GM19452 (cell line): Measurements from ENCODE around the gene ISY1.
"Not testable (repeated sequence)": the region's sequence is repeated elsewhere in the genome, so short reads cannot be mapped to it uniquely, and the experiment has no call there.

Source experiments
- ATAC-seq: cut with Tn5 transposase; IDR thresholded peaks from one replicate; pipeline ENCODE4 v1.9.1; 2021; ENCODE audit not compliant: unreplicated experiment

Gene ISY1

GRCh38 chr3:129160891-129161859, at the start of gene ISY1:
TSS of gene ISY1 (minus strand) at chr3:129161063. CDS start at chr3:129160975, 88 bp downstream.
- peak; percentile 80 for ATAC-seq

DNA sequence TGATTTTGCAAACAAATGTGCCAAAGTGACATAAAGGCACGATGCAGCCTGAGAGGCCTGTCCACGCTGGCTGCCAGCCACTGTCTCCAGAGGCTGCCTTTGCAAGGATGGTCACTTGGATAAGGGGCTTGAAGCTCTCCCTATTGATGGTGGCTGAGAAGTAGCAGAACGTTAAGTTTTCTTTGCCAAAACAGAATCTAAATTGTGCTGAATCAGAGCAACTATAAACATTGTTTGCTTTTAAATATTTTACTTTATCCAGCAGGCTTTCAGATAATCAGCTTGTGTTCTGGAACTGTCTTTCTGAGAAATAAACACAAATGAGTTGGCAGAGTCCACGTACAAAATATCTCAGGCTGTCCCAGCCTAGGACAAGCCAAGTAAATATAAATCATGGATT, 46.6 kb upstream of the ISY1 start:
- no peak for ATAC-seq

DNA sequence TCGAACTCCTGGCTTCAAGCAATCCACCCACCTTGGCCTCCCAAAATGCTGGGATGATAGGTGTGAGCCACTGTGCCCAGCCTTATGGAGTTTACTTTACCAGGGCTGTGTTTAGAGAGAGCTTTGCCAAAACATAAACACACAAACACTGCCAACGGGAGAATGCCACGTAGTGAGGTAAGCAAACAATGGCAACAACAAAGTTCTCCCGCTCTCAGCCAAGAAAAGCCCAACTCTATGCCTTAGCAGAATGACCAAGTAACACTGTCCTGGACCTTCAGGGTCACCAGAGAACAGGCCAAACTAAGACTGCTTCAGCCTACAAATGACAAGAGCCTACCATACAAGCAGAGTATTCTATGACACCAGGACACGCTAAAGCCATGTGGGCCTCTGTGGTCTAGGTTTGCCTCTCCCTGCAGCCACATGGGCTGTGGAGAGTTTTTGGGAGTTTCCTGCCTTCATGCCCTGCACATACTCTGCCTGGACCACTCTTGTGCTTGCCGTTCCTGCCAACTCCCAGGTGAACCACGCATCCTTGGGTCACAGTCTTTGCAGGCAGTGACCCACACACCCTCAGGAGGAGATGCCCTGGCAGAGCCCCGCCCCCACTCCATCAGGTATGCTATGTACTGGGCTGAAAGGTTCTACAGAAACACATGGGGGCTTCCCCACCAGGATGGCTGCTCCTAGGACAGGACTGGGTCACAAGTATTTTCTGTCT, 44.4 kb upstream of the ISY1 start:
- no peak for ATAC-seq

- no peak for ATAC-seq
Measured at GRCh38 chr3:129204473-129204872, 43.6 kb upstream of the ISY1 start.

DNA sequence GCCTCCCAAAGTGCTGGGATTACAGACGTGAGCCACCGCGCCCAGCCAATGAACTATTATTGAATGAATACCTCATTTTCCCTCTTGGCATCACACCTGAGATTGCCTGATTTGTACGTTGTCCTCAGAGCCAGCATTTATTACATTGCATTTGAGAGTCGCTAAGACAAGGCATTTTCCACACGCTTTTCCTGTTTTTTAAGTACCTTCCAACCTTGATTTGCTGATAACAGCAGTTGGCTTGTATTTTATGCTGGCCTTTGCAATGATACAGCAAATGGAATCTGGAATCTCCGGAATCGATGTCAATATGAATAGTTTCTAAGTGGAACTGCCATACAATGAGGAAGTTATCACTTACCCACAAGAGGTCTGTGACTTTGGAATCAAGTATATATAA, 38.5 kb upstream of the ISY1 start:
- ATAC-seq: no peak

GRCh38 chr3:129197321-129197720, 36.5 kb upstream of the ISY1 start:
- ATAC-seq: no peak

DNA sequence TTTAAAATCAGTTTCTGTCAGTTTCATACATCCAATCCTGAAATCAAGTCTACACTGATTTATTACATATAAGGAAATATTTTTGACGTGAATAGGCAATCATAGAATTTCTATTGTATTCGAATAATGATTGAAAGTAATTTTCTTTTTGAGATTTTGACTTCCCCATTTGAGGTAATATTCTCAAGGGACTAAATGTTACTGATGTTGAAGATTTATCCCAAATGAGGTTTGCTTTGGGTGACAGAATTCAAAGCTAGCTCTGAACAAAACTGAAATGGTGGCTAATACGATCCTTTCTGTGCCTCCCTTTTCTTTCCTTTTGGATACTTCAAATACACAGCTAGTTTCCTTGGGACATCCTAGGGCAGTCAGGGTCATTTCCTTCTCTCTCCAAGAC, 35.7 kb upstream of the ISY1 start:
- ATAC-seq: no peak

DNA sequence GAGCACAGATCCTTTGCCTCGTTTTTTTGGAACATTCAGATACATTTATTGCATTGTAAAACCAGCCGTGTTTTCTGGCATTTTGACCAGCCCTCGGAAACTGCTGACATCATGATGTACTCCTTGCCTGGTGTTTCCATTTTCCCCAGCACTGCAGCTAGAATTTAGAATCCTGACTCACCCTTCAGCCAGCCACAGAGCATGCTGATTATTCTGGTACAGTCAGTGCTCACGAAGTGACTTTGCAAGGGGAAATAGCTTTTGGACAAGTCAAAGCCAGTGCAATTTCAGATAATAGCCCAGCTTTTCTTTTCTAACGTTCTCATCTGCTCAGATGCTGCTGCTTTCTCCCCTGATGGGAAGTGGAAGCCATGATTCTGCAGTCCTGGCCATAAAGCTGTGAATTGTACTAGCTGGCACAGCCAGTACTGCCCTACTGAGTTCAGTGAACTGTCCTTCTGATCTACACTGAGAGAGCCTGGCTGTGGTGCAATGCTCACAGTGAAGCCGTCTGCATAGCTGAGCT, 34.9 kb upstream of the ISY1 start:
- ATAC-seq: no peak

GRCh38 chr3:129189793-129190192, 28.9 kb upstream of the ISY1 start:
- ATAC-seq: not testable (repeated sequence)

GRCh38 chr3:129187857-129188256, 27.0 kb upstream of the ISY1 start:
- ATAC-seq: no peak

- no peak for ATAC-seq
Measured at GRCh38 chr3:129185783-129186182, 24.9 kb upstream of the ISY1 start.

DNA sequence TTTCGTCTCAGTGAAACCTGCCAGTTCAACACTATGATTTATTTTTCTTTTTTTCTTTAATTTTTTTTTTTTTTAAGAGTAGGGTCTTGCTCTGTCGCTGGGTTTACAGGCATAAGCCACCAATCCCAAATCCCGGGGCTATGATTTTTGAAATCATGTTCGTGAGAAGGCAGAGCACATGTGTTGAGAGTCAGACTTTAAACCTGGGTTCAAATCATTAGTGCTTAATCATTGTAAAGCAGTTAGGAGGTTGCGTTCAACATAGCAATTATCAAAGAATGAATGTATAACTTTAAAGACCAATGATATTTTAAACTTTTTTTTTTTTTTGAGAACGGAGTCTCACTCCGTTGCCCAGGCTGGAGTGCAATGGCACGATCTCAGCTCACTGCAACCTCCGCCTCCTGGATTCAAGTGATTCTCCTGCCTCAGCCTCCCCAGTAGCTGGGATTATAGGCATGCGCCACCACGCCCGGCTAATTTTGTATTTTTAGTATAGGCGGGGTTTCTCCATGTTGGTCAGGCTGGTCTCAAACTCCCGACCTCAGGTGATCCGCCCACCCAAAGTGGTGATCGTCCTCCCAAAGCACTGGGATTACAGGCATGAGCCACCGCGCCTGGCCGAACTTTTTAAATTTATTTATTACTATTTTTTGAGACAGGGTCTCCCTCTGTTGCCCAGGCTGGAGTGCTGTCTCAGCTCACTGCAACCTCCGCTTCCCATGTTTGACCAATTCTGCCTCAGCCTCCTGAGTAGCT, 24.1 kb upstream of the ISY1 start:
- ATAC-seq: not testable (repeated sequence)

DNA sequence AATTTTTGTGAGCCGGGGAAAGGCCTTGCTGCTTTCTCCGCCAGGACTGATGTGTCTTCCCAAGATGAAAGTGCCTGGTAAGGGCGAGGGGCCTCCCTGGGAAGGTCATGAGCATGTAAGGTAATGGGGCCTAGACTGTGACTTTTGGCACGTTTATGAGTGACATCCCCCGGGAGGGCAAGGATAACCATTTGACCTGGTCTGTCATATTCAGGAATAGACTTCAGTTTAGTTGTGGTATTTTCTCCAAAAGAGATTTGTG, 23.5 kb upstream of the ISY1 start:
- no peak for ATAC-seq

- peak; percentile 90 for ATAC-seq
Measured at GRCh38 chr3:129183569-129184395, 22.9 kb upstream of the ISY1 start, which contains the start of gene CNBP. TSS of gene CNBP (minus strand) at chr3:129183896. CDS start at chr3:129171757, 12,139 bp downstream.

DNA sequence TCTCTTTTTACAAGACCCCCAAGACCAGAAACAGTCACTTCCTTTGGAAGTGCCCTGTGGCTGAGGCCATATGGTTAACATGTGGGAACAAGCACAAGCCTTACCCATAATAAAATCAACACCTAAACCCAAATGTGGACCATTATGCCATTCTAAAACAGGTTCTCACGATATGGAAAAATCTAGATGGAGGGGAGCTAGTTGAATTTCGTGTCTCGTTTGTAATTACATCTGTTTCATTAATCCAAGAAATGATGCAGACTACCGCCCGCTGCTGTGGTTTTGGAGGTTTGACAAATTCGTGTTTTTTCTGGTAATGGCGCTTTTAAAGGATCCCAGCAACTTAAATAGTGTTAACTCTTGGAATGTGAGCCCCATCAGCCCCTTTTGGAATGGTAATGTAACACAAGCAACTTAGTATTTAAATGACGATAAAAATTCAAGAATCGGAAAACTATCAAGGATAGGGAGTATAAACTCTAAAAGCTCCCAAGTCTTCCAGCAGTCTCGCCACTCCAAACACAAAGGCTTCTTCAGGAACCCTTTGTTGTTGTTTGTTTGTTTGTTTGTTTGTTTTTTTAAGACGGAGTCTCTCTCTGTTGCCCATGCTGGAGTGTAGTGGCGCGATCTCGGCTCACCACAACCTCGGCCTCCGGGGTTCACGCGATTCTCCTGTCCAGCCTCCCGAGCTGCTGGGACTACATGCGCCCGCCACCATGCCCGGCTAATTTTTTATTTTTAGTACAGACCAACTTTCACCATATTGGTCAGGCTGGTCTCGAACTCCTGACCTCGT, 21.7 kb upstream of the ISY1 start:
- no peak for ATAC-seq

GRCh38 chr3:129181819-129182218, 21.0 kb upstream of the ISY1 start:
- no peak for ATAC-seq

DNA sequence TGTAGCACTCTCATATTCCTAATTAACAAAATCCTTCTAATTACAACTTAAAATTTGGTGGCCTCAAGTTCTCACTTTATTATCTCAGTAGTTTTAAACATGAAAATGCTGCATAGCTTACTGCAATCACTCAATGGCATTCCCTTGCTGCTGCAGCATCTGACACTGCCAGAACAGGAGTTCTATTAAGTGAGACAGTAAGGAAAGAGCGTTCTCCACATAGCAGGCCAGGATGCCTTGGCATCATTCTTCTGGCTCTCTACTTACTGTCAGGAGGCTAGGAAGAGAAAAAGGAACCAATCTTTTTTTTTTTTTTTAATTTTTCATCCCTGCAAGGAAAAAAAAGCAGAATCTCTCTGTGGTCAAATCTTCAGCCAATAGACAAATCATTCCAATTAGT, 19.6 kb upstream of the ISY1 start:
- ATAC-seq: no peak

- ATAC-seq: no peak
Measured at GRCh38 chr3:129176051-129176450, 15.2 kb upstream of the ISY1 start.

- no peak for ATAC-seq
Measured at GRCh38 chr3:129173725-129174124, 12.9 kb upstream of the ISY1 start.

DNA sequence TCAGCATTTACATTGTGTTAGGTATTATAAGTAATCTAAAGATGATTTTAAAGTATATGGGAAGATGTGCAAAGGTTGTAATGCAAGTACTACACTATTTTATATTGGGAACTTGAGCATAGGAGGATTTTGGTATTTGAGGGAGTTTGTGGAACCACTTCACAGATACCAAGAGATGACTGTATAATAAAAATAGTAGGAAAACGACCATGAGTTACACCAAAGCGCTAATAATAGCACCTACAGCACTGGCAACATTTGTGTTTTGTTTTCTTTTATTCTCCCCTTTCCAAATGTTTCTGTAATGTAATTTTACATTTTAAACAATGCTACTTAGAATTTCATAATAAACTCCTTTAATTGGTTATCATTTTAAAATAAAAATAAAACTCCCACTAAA, 12.3 kb upstream of the ISY1 start:
- ATAC-seq: no peak
